ENCODE measurements around the gene GPR84. TPM values are rescaled to one million over a fixed set of nuclear protein-coding genes. Genes with fewer than 3 reads are reported as not detected.

The GPR84 gene
- polyA plus RNA-seq, 1 experiment, result not detected

GRCh38 chr12:54390176-54390667 lies 25.9 kb upstream of the GPR84 start:
- no peaks in the 10 kb centered on the region for H3K27me3 ChIP-seq (ENCODE audit: control insufficient read depth, insufficient read depth, low read length)
- no peak for TF ChIP-seq CTCF (IDR thresholded peaks at IDR 0.05; ENCODE audit: low read depth, low read length)
- ChIA-PET POLR2A (no interaction called here), CTCF (interaction anchor here (0.6 to 1.5 kb wide), 4 partner anchors 9 to 49 kb away, joined by 3 to 10 read pairs (median 4); no protein-coding TSS in a partner anchor)
- no peak for DNase-seq (ENCODE audit: low read depth, low spot score)
- no peak overlapping the region for H3K4me3 ChIP-seq (ENCODE audit: low read depth, low read length)
- H3K9me3 ChIP-seq (ENCODE audit: control insufficient read depth, insufficient read depth, low read length), result no peaks in the 10 kb centered on the region
- H3K27ac ChIP-seq (ENCODE audit: low read depth, low read length), result no peak overlapping the region

DNA sequence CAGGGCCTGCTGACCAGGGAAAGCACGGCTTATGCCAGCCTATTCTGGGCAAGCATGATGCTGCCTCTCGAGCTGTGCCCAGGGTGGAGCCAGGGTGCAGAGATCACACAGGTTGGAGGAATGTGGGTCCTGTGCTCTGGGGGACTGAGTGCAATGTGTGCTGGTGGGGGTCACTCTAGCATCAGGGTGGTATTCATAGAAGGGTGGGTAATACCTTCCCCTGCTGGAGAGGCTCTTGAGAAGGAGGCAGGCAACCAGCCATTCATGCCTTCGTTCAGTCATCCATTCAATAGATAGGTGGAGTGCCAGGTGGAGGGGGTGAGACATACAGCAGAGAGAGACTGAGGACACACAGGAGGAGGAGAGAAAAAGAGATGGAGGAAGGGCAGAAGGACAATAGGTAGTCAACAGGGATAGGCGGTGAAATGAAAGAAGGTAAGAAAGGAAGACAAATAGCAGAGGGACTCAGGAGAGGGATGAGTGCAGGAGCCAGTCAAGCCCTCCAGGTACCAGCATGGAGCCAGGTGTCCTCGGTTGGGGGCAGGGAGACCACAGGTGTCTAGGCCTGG lies 25.4 kb upstream of the GPR84 start:
- no peak overlapping the region for H3K4me3 ChIP-seq (ENCODE audit: low read depth, low read length)
- H3K9me3 ChIP-seq (ENCODE audit: control insufficient read depth, insufficient read depth, low read length), result no peaks in the 10 kb centered on the region
- POLR2A ChIA-PET, result no interaction called here
- H3K27me3 ChIP-seq (ENCODE audit: control insufficient read depth, insufficient read depth, low read length), result no peaks in the 10 kb centered on the region
- no peak overlapping the region for H3K27ac ChIP-seq (ENCODE audit: low read depth, low read length)
- CTCF ChIA-PET, result interaction anchor here (1.1 to 1.5 kb wide), 3 partner anchors 9 to 50 kb away, joined by 3 to 10 read pairs (median 5); no protein-coding TSS in a partner anchor
- no peak for DNase-seq (ENCODE audit: low read depth, low spot score)
- no peak for TF ChIP-seq CTCF (IDR thresholded peaks at IDR 0.05; ENCODE audit: low read depth, low read length)

- H3K4me3 ChIP-seq (ENCODE audit: low read depth, low read length), result no peak overlapping the region
- ChIA-PET POLR2A (no interaction called here), CTCF (no interaction called here)
- H3K9me3 ChIP-seq (ENCODE audit: control insufficient read depth, insufficient read depth, low read length), result no peaks in the 10 kb centered on the region
- no peaks in the 10 kb centered on the region for H3K27me3 ChIP-seq (ENCODE audit: control insufficient read depth, insufficient read depth, low read length)
- no peak for DNase-seq (ENCODE audit: low read depth, low spot score)
- H3K27ac ChIP-seq (ENCODE audit: low read depth, low read length), result no peak overlapping the region
- TF ChIP-seq CTCF (IDR thresholded peaks at IDR 0.05; ENCODE audit: low read depth, low read length), result no peak
Measured at GRCh38 chr12:54389134-54389508, 24.8 kb upstream of the GPR84 start.

DNA sequence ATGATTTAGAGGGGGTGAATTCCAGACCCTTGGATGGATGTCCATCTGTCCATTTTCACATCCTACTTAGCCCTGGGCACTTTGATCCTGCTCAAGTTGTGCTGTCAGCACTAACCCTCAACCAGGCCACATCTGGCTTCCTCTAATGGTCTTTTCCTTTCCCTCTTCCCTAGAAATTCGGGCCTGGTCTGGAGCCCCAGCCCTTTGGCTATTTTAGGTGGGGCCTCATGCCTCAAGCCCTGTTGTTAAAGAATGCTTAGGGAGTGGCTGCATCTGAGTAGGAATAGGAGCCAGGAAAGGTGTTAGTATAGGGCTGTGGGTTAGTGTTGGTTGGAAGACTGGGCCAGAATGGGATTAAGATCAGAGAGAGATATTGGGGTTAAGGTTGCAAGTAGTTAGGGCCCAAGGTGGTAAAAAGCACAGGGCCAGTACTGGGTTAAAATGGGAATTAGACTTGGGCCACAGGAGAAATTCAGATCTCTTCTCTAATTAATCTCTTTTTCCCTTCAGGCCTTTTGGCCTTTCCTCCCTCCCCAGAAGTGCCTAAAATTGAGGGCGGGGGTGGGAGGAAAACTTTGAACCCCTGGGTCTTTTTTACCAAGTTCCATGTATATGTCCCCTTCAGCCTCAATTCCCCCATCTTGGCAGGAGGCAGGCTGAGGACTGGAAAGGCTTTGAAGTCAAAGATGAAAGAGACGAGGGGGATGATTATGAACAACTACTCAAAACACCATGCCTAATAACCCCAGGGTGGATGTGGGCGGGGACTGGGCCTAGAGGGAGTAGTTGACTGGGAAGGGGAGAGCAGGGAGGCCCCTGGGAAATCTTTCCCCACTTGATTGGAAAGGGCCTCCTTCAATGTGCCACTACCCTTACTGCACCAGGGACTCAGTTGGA lies 24.2 kb upstream of the GPR84 start:
- CTCF ChIA-PET, result interaction anchor here (1.2 to 11.6 kb wide), 3 partner anchors 9 to 18 kb away, joined by 8 to 212 read pairs (median 12); no protein-coding TSS in a partner anchor
- DNase-seq (ENCODE audit: low read depth, low spot score), result no peak
- Histone ChIP-seq H3K27ac (ENCODE audit: low read depth, low read length) (no peak overlapping the region), H3K27me3 (ENCODE audit: control insufficient read depth, insufficient read depth, low read length) (no peaks in the 10 kb centered on the region), H3K4me3 (ENCODE audit: low read depth, low read length) (no peak overlapping the region), H3K9me3 (ENCODE audit: control insufficient read depth, insufficient read depth, low read length) (no peaks in the 10 kb centered on the region)
- POLR2A ChIA-PET, result no interaction called here
- no peak for TF ChIP-seq CTCF (IDR thresholded peaks at IDR 0.05; ENCODE audit: low read depth, low read length)

GRCh38 chr12:54387114-54387467 lies 22.8 kb upstream of the GPR84 start:
- no peak for TF ChIP-seq CTCF (IDR thresholded peaks at IDR 0.05; ENCODE audit: low read depth, low read length)

More at GRCh38 chr12:54387114-54387467, 22.8 kb upstream of the GPR84 start:
- CTCF ChIA-PET, result interaction anchor here (1.5 to 11.6 kb wide), 4 partner anchors 13 to 173 kb away, joined by 5 to 212 read pairs (median 7); no protein-coding TSS in a partner anchor
- no peak for DNase-seq (ENCODE audit: low read depth, low spot score)
- Histone ChIP-seq H3K27me3 (ENCODE audit: control insufficient read depth, insufficient read depth, low read length) (no peaks in the 10 kb centered on the region), H3K27ac (ENCODE audit: low read depth, low read length) (no peak overlapping the region), H3K9me3 (ENCODE audit: control insufficient read depth, insufficient read depth, low read length) (no peaks in the 10 kb centered on the region), H3K4me3 (ENCODE audit: low read depth, low read length) (no peak overlapping the region)
- POLR2A ChIA-PET, result no interaction called here

Data from AG04450 (cell line).